HG03103 (cell line): ENCODE data around the gene C1QBP.
A peak's percentile ranks its signal among the peaks of the same experiment; 100 is the strongest.
"Not testable (repeated sequence)": the region's sequence is repeated elsewhere in the genome, so short reads cannot be mapped to it uniquely, and the experiment has no call there.

Source experiments
- ATAC-seq: cut with Tn5 transposase; IDR thresholded peaks from one replicate; pipeline ENCODE4 v1.9.1; 2021; ENCODE audit warnings: low read depth; ENCODE audit not compliant: unreplicated experiment

Gene C1QBP

GRCh38 chr17:5438716-5439445 is at the start of gene C1QBP:
Gene C1QBP (minus strand): TSS chr17:5439155. CDS start chr17:5439073, 82 bp downstream.
- ATAC-seq, result peak; percentile 83

- no peak for ATAC-seq
These were observed 49.8 kb upstream of the C1QBP start for GRCh38 chr17:5488752-5489151.

DNA sequence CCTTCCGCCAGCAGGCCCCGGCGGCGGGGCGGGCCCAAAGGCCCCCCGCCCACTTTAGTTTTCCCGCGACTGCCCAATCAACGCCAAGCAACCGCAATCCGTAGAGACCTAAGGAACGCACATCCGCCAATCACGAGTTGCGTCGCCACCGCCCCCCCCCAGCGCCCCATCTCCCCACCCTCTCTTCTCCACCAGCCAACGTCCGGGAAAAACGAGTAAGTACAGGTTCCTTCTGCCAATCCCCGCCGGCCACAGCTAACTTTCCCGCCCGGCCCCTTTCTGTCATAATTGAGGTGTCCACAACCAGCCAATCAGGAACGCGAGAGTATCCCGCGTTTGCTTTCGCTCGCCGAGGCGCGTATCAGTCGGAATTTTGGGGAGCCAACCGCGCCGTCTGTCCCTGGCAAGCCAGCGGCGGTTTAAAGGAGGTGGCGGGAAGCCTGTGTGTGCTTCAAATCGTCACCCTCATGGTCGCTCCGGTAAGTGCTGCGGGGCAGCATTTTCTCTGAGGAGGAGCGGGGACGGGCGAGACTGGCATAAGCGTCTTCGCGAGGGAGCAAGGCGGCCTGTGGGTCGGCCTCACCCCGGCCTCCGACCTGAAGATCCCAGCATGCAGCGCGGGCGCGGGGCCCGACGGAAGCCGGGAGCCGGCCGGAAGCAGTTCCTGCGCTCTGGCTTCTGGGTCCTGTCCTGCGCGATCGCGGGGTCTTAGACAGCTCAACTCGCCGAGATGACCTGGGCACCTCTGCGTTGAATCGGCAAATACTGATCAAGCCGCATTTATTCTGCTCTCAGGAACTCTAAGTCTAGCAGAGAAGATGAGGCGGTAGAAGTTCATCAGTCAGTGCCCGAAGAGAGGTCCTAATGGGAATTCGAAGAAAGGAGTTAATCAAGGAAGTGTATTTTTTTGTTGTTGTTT is 47.5 kb upstream of the C1QBP start, which contains the start of gene MIS12:
TSS of gene MIS12 (plus strand) at position 361 of the 919 bp plus-strand sequence. CDS start 2,297 bp downstream, outside the sequence.
- peak; percentile 81 for ATAC-seq

GRCh38 chr17:5485270-5486205 is 46.6 kb upstream of the C1QBP start, which contains the start of gene DERL2:
Gene DERL2 (minus strand): TSS chr17:5486178. CDS start chr17:5486161, 17 bp downstream.
- ATAC-seq, result peak; percentile 8

- no peak for ATAC-seq
These were observed 42.5 kb upstream of the C1QBP start for GRCh38 chr17:5481451-5481850.

- ATAC-seq, result no peak
These were observed 42.0 kb upstream of the C1QBP start for GRCh38 chr17:5480962-5481361.

GRCh38 chr17:5478992-5479391 is 40.0 kb upstream of the C1QBP start:
- ATAC-seq, result no peak

DNA sequence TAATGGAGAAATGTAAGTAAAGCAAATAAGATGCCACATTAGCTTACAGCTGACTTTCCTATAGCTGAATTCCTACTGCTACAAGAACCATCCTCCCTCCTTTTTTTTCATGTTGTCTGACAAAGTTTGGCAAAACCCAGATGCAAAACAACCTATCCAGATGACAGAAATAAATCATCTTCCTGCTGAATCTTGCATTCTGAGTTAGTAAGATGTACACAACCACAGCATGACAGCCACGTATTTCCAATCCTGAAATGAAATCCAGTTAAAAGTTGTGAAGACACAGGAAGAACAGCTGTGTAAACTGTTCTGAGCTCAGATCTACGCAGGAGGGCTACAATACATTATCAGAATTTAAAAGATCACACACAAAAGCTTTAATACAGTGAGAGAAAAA is 35.0 kb upstream of the C1QBP start:
- no peak for ATAC-seq

- ATAC-seq, result no peak
These were observed 33.6 kb upstream of the C1QBP start for GRCh38 chr17:5472511-5472910.

GRCh38 chr17:5468075-5468473 is 29.1 kb upstream of the C1QBP start:
- peak; percentile 13 for ATAC-seq

DNA sequence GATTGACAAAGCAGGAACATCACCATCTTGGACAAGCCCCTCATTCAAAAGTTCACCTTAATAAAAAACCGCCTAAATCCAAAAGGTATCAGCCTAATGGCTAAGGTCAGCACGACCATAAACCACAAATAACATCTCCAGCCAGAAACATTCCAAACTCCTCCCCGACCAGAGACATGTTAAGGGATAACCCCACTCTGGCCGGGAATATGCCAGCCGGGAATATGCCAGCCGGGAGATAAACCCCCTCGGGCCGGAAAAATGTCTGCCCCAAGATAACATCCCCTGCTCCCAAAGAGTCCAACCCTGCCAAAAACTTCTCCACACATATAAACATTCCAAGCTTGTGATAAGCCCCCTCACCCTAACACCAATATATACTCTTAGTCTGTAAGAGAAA is 28.5 kb upstream of the C1QBP start:
- no peak for ATAC-seq

DNA sequence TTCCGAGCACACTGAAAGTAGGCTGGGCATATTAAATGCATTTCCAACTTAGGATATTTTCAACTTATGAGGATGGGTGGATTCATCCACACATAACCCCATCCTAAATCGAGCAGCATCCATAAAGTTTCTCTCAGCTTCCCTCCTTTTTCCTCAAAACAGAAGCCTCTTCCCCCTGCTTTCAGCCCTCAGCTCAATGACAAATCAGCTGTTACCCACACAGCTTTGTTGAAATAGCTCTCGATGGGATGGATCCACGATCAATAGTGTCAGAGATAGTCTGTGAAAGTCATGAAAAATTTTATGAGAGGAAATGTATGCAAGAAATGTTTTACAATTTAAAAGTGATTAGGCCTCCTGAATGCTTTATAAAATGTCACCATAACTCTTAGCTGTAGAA is 27.3 kb upstream of the C1QBP start:
- no peak for ATAC-seq

GRCh38 chr17:5464717-5465507 is 26.0 kb upstream of the C1QBP start:
- ATAC-seq, result no peak

DNA sequence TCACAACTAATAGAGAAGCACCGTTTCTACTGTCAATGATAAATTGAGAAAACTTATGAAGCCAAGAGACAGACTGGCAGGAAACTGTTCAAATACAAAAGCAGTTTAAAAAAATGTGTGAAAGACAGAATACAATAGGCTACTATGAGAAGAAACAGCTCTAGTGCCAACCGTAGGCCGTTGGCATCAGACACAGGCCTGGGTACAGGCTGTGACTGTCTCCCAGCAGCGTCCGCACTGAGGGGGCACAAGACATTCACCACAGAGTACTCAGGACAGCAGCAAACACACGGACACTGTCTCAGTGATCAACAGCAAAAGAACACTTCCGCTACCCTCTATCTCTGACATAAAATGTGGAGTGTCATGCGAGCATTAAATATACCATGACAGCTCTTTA is 7.8 kb upstream of the C1QBP start:
- no peak for ATAC-seq

DNA sequence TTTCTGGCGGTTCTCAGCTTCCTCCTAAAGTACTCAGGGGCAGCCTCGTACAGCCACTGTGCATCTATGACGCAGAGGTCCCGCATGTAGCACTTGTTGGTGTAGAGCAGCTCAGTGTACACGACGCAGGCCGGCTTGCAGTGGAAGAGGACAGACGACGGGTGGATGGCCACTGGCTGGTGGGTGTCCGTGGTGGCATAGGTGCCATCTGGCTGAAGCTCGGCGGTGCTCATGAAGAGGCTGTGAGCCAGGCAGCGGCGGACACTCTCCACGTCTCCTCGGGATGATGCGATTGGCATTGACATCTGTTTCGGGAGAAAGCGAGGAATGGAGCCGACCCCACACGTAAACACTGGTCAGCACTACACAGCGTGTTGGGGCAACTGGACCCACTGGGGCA is 5.3 kb upstream of the C1QBP start:
- no peak for ATAC-seq

DNA sequence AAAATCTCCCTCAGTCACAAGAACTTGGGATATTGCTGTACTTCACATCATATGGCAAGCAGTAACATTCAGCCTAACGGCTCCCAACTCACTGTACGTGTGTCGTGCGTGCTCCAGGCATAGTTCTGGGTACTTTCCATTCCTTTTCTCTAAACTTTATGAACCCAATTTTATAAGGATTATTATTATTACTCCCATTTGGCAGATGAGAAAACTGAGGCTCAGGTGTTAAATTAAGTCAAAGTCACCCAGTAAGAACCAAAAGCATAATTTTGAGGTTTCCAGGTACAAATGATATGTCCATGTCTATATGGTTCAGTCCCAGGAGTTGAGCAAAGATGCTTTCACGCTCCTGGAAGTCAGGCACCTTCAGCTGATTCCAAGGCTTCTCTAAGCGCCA is 4.8 kb upstream of the C1QBP start:
- no peak for ATAC-seq

DNA sequence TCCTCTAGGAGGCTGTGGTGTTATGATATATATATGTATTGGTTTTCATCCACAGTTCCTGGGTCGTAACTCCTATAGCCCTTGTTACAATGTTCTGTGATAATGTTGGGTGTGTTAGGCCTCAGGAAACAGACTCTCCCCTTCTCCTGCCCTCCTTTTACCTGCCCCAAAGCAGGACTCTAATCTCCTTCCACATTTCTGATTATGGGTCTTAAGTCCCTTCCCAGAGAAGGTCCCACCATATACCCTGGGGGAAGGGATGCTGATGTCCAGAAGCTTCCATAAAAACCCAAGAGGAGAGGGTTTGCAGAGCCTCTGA is 450 bp upstream of the C1QBP start:
- no peak for ATAC-seq

- ATAC-seq, result no peak
These were observed 1.1 kb downstream of the C1QBP start for GRCh38 chr17:5437721-5438317.

- ATAC-seq, result not testable (repeated sequence)
These were observed 3.1 kb downstream of the C1QBP start for GRCh38 chr17:5435781-5436315.
